GM12878 (cell line): ENCODE data around the gene PCDHB12.

Experiments used
- CBX5 ChIP-seq: sonication (generic); IDR thresholded peaks from 2 replicates; pipeline ENCODE4 v1.6.1; 2016; ENCODE audit warnings: low read depth, moderate library complexity, mild to moderate bottlenecking, inconsistent platforms
- E2F4 ChIP-seq: IDR thresholded peaks from 2 replicates; pipeline ENCODE4 v1.6.1; 2012; ENCODE audit warnings: low read depth, low read length, improper control_type of control experiment
- EZH2 ChIP-seq: IDR thresholded peaks from 2 replicates; pipeline ENCODE4 v1.6.1; 2012; ENCODE audit warnings: low read depth, mild to moderate bottlenecking, control low read depth, inconsistent platforms, low read length, borderline replicate concordance; ENCODE audit not compliant: control insufficient read depth
- JUND ChIP-seq: IDR thresholded peaks from 2 replicates; pipeline ENCODE4 v1.6.1; 2012; ENCODE audit warnings: low read depth, mild to moderate bottlenecking, low read length, improper control_type of control experiment, moderate library complexity
- NKRF ChIP-seq: fragments of 450-650 bp; conservative IDR thresholded peaks from 2 replicates; pipeline ENCODE4 v1.6.1; 2017; ENCODE audit warnings: mild to moderate bottlenecking, moderate library complexity
- POU2F2 ChIP-seq: IDR thresholded peaks from 3 replicates; pipeline ENCODE4 v1.6.1; 2011; ENCODE audit warnings: low read depth, mild to moderate bottlenecking, low read length, borderline replicate concordance
- TARDBP ChIP-seq: IDR thresholded peaks from 2 replicates; pipeline ENCODE4 v1.6.1; 2016; ENCODE audit warnings: borderline replicate concordance
- TF ChIP-seq, protein P1 (sequence below): IDR thresholded peaks from 2 replicates; pipeline ENCODE4 v1.6.1; 2012; ENCODE audit warnings: low read depth, low read length, improper control_type of control experiment
- TF ChIP-seq, protein P2 (sequence below), 3 experiments: IDR thresholded peaks in 2 of 3; conservative IDR thresholded peaks in 1 of 3; 2 replicates each; pipeline ENCODE4 v1.5.1; 2011; ENCODE audit warnings: low read depth in 3 of 3, low read length in 3 of 3, mild to moderate bottlenecking in 3 of 3, control low read depth in 2 of 3, moderate library complexity in 2 of 3, inconsistent platforms in 1 of 3, mixed read lengths in 1 of 3; ENCODE audit not compliant: control insufficient read depth in 2 of 3, insufficient read depth in 1 of 3; ENCODE audit errors: extremely low read depth in 1 of 3

DNA sequence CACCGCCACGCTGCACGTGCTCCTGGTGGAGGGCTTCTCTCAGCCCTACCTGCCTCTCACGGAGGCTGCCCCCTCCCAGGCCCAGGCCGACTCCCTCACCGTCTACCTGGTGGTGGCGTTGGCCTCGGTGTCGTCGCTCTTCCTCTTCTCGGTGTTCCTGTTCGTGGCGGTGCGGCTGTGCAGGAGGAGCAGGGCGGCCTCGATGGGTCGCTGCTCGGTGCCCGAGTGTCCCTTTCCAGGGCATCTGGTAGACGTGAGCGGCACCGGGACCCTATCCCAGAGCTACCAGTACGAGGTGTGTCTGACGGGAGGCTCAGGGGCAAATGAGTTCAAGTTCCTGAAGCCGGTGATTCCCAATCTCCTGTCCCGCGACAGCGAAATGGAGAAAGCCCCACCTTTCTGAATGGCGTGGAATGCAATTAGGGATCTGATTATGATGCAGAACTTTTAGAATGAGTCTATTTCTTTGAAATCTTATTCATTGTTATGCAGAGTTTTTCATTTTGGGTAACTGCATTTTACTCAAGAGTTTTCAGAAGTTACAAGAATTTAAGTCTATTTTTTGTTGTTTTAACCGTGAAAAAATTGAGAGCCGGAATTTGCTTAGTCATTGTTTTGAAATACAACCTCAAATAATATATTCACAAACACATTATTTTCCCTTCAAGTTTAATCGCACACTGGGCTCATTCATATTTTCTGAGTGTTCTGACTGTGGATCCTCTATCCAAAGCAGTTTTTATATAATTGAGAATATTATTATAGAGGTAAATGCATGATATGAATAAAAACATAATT, 28.2 kb downstream of the PCDHB12 start:
- TF ChIP-seq EZH2, result no peak
- no peak for TF ChIP-seq E2F4
- no peak for TF ChIP-seq NKRF
- no peak for TF ChIP-seq JUND
- TF ChIP-seq, protein P1, sequence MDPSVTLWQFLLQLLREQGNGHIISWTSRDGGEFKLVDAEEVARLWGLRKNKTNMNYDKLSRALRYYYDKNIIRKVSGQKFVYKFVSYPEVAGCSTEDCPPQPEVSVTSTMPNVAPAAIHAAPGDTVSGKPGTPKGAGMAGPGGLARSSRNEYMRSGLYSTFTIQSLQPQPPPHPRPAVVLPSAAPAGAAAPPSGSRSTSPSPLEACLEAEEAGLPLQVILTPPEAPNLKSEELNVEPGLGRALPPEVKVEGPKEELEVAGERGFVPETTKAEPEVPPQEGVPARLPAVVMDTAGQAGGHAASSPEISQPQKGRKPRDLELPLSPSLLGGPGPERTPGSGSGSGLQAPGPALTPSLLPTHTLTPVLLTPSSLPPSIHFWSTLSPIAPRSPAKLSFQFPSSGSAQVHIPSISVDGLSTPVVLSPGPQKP, result no peak
- TF ChIP-seq, protein P2, sequence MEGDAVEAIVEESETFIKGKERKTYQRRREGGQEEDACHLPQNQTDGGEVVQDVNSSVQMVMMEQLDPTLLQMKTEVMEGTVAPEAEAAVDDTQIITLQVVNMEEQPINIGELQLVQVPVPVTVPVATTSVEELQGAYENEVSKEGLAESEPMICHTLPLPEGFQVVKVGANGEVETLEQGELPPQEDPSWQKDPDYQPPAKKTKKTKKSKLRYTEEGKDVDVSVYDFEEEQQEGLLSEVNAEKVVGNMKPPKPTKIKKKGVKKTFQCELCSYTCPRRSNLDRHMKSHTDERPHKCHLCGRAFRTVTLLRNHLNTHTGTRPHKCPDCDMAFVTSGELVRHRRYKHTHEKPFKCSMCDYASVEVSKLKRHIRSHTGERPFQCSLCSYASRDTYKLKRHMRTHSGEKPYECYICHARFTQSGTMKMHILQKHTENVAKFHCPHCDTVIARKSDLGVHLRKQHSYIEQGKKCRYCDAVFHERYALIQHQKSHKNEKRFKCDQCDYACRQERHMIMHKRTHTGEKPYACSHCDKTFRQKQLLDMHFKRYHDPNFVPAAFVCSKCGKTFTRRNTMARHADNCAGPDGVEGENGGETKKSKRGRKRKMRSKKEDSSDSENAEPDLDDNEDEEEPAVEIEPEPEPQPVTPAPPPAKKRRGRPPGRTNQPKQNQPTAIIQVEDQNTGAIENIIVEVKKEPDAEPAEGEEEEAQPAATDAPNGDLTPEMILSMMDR (IDR thresholded peaks at IDR 0.05 in 2 of 3, conservative IDR thresholded peaks at IDR 0.05 in 1 of 3; ENCODE audit: control insufficient read depth in 2 of 3, extremely low read depth in 1 of 3, insufficient read depth in 1 of 3, low read depth in 3 of 3, low read length in 3 of 3), result no peak
- no peak for TF ChIP-seq POU2F2
- TF ChIP-seq TARDBP, result no peak
- TF ChIP-seq CBX5, result no peak
